ENCODE measurements around the gene ITIH2.
"Not testable (repeated sequence)": the region's sequence is repeated elsewhere in the genome, so short reads cannot be mapped to it uniquely, and the experiment has no call there.

Gene ITIH2, protein sequence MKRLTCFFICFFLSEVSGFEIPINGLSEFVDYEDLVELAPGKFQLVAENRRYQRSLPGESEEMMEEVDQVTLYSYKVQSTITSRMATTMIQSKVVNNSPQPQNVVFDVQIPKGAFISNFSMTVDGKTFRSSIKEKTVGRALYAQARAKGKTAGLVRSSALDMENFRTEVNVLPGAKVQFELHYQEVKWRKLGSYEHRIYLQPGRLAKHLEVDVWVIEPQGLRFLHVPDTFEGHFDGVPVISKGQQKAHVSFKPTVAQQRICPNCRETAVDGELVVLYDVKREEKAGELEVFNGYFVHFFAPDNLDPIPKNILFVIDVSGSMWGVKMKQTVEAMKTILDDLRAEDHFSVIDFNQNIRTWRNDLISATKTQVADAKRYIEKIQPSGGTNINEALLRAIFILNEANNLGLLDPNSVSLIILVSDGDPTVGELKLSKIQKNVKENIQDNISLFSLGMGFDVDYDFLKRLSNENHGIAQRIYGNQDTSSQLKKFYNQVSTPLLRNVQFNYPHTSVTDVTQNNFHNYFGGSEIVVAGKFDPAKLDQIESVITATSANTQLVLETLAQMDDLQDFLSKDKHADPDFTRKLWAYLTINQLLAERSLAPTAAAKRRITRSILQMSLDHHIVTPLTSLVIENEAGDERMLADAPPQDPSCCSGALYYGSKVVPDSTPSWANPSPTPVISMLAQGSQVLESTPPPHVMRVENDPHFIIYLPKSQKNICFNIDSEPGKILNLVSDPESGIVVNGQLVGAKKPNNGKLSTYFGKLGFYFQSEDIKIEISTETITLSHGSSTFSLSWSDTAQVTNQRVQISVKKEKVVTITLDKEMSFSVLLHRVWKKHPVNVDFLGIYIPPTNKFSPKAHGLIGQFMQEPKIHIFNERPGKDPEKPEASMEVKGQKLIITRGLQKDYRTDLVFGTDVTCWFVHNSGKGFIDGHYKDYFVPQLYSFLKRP

DNA sequence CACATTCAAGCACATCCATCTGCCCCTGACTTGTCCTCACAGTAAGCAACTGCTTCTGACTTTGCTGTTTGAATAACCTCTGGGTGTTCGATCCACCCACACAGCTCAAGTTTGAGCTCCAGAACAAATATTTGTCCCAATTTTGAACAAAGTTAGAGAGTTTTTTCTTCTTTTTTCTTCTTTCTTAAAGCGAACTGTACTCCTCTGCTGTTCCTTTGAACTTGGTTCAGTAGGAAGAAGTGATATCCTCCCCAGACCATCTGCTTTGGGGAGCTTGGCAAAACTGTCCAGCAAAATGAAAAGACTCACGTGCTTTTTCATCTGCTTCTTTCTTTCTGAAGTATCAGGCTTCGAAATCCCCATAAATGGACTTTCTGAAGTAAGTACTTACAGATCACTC lies at the start of gene ITIH2:
TSS of gene ITIH2 (plus strand) at position 177 of the 400 bp plus-strand sequence. CDS start at position 296, 119 bp downstream.
- DNase-seq = no peak

DNA sequence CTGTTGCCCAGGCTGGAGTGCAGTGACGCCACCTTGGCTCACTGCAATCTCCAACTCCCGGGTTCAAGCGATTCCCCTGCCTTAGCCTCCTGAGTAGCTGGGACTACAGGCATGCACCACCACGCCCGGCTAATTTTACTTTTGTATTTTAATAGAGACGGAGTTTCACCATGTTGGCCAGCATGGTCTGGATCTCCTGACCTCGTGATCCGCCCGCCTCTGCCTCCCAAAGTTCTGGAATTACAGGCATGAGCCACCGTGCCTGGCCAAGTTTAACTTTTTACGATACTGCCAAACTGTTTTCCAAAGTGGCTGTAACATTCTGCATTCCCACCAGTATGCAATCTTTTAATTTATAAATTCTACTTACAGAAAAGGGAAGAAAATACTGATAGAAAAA lies 46.0 kb upstream of the ITIH2 start:
- DNase-seq = not testable (repeated sequence)

DNA sequence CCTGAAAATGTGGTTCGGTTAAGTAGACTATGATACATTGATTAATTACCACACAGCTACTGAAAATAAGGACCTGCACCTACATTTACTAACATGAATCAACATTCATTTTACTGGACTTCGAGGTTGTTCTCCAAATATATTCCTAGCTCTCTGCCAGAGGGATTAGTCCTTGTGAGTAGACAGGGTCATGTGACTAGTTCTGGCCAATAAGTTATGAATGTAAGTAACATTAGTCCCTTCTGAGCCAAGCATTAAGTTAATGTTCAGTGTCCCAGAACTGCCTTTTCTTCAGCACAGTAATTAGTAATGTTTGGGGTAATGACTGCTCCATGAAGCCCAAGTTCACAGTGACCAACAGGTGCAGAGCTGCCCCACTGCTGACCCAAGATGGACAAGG lies 45.6 kb upstream of the ITIH2 start:
- DNase-seq = no peak

DNA sequence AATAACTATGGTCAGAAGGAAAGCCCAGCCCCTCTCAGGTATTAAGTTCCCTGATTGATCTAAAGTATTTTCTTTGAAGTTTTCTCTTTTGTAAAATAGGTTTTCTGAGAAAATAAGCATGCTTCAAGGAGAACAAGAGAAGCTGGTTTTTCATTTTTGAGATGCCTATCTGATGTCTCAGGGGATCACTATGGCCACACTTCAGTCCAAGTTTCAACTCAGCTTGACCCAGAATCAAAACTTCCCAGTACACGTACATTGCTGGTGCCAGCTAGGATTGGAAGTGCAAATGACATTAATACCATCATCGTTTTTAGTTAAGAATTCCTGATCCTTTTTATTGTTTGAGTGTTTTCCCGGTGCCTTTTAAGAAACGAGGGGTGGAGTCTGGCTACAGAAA lies 43.6 kb upstream of the ITIH2 start:
- DNase-seq = peak; percentile 10

DNA sequence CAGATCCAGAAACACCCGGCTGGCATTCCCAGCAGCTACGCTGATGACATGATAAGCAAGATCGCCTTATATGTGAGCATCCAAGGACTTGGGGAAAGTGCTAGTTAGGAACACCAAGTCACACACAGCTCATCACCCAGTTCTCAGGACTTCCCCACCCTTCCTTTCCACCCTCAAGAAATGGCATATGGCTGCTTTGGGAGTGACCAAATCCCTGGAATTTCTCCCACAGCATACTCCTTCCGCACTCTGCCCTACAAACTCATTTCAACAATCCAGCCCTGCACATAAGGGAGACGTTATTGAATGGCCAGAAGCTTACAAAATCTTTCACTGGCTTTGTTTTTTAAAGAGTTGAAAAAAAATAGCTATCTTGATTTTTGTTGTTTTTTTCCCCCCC lies 40.6 kb upstream of the ITIH2 start:
- DNase-seq = no peak

DNA sequence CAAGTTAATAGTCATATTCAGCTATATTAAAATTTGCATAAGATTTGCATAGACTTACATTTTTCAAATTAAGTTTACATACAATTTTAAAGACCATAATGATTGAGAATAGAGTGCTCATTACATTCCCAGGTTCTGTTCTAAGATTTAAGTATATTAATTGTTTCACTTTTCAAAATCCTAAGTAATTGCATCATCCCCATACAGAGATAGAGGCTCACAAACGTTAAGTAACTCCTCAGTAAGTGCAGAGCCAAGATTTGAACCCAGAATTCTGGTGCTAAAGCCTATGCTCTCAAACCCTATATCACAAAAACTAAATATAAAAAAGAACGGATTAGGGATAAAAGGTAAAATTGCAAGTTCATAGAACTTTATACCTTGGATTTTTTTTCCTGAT lies 38.4 kb upstream of the ITIH2 start:
- no peak for DNase-seq

DNA sequence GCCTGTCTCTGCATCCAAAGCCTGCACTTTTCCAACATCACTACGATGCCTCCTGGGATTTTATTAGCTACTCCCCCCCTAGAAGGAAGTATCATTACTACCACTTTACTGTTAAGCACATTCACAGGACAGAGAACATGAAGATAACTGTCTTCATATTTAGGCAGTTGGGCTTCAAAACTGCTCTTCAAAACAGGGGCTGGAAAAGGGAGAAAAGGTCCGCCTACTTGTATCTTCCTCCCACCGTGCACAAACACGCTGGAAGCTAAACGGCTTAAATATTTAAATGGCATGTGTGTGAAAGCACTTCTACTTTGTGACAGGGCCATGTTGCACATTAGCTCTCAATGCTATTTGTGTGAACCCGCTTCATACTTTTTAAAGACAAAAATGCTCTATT lies 37.3 kb upstream of the ITIH2 start:
- no peak for DNase-seq

DNA sequence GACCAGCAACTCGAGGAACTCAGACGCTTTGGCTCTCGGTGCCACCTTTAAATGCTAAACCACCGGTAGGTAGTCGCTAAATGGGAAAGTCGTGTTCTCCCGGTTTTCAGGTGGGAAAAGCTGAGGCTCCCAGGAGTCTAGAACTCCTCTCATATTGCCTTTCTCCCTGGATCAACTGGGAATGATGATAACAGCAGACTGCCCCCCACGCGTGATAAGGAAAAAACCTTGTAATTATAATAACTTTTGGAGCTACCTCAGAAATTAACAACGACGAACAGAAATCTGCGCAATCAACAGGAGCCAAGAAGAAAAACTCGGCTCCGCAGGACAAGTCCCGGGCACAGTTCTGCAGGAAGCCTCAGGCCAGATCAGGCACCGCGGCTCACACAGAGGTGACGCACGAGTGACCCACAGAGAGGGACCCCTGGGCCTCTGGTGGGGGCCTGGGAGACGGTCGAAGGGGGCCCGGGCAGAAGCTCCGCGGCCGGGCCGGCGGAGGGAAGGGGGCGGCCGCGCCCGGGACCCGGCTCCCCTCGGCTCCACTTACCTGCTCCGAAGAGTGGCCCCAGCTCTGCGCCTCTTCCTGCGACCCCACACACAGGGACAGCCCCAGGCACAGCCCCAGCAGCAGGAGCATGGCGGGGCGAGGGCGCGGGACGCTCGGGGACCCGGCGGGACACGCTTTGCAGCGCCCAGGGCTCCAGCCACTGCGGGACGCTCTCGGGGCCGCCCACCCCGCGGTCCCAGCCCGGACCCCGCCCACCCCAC lies 36.7 kb upstream of the ITIH2 start, which contains the start of gene ITIH5:
TSS of gene ITIH5 (minus strand) at position 714 of the 771 bp plus-strand sequence. CDS start at position 640, 74 bp downstream.
- DNase-seq = no peak

DNA sequence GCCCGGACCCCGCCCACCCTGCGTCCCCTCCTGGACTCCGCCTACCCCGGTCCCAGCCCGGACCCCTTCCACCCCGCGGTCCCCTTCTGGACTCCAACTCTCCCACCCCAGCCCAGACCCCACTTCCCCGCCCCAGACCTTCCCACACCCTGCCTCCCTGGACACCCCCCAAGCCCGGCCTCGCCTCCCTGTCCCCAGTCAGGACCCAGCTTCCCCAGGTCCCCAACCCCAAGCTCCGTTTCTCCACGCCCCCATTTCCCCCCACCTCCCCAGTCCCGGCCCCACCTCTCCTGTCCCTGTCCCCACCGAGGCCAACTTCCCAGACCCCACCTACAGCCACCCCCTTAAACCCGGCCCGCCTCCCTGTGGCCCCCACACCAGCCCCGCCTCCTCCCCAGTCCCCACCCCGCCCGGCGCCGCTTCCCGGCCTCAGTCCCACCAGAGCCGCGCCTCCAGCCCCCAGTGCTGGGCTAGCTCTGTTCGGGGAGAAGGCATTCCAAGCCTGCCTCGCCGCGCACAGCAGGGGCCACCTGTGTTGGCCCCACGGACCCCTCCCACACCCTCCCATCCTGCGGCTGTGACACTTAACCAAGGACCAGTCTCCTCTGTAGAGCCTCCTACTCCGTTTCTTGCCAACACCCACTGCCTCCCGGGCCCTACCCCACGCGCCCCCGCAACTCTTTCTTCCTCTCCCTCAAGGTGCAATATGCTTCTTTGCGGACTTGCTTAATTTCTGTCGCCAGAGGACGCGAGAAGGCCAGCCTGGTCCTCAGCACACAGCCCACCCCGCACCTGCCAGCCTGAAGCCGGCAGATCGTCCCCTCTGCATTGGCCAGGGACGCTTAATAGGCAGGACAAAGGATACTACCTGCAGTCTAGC lies 35.6 kb upstream of the ITIH2 start:
- DNase-seq = no peak

DNA sequence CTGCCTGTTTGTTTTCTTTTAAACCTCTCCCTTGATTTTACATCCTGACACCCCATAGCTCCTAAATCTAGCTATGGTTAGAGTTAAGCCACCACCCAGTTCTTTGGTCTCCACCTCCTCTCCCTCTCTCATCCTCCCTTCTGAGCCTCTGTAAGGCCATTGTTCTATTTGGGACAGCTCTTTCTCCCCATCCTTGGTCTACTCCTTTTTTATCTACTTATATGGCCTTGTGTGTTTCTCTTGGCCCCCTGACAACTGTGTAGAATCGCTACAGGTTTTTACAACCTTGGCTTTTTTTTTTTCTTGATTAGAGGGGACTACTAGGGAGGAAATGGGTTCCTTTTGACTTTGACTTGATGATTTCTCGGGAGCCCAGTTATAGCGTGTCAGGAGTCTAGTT lies 33.0 kb upstream of the ITIH2 start:
- no peak for DNase-seq

DNA sequence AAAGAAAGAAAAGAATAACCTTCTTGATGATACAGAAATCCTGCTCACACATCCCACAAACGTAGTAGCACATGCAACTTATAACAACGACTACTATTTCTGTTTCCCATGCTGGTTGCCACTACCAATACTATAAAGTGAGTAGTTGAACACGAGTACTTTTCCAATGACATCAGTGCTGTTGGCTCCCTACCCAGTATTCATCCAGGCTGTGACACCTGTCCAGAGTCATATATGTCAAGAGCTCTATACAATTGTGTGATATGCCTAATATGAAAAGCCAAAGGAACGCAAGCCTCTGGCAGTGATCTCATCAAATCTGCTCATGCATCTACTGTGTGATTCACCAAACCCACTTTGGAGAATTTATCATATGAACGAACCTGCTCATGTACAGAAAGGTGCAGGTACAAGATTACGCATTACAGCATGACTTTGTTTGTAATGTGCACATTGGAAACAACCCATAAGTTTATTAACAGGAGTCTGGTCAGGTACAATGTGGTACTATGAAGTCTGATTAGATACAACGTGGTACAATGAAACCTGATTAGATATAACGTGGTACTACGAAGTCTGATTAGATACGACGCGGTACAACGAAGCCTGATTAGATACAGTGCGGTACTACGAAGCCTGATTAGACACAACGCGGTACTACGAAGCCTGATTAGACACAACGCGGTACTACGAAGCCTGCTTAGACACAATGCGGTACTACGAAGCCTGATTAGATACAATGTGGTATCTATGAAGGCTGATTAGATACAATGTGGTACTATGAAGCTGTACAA lies 30.6 kb upstream of the ITIH2 start:
- DNase-seq = no peak

DNA sequence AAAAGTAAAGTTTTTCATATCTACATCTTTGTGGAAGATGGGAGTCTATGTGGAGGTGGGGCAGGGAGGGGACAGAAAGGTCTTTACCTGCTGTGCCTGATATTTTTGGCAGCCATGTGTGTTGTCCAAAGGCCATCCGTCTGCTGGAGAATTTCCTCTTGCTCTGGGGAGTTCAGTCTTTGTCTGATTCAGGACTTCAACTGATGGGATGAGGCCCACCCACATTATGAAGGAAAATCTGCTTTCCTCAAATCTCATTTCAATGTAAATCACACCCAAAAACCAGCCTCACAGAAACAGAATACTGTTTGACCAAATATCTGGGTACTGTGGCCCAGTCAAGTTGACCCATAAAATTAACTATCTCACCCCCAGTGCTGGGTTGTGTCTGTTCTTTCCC lies 23.9 kb upstream of the ITIH2 start:
- DNase-seq = no peak

DNA sequence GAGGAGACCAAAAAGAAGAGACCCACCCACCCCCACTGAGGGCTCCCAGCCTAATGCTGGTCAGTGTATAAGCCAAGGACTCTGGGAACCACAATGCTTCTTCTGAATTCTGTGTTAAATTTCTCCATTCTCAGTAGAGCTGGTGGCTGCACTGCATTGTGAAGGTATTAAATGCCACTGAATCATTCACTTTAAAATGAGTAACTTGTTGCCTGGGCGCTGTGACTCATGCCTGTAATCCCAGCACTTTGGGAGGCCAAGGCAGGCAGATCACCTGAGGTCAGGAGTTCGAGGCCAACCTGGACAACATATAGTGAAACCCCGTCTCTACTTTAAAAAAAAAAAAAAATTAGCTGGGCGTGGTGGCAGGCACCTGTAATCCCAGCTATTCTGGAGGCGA lies 23.0 kb upstream of the ITIH2 start:
- not testable (repeated sequence) for DNase-seq

DNA sequence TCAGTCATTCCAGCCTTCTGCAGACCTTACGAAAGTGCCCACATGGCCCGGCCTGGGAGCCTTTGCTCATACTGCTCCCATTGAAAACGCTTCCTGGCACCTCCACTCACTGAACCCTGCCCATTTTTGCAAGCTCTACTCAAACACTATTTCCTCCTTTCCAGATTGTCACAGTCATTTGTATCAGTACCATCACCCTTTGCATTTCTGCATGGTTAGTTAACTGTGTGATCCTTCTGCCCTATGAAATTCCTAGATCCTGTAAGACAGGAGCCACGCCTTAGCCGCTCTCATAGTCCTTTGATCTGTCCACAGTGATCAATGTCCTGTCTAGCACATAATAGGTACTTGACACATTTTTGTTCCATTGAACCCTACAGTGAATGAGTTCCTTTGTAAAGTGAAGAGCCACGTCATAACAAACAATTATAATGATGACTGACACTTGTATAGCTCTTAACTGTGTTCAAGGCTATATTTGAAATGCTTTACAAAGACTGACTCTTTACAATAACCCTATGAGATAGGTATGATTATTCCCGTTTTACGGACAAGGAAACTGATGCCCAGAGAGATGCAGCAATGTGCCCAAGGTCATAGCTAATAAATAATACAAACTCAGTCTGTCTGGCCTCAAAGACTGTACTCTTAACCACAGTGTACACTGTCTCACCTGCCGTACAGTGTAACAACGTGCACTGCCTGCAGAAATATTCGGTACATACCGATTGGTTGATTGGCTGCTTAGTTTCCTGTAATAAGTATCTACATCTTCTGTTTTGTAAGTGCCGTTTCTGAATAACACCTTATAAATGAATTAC lies 16.6 kb upstream of the ITIH2 start:
- DNase-seq = no peak

DNA sequence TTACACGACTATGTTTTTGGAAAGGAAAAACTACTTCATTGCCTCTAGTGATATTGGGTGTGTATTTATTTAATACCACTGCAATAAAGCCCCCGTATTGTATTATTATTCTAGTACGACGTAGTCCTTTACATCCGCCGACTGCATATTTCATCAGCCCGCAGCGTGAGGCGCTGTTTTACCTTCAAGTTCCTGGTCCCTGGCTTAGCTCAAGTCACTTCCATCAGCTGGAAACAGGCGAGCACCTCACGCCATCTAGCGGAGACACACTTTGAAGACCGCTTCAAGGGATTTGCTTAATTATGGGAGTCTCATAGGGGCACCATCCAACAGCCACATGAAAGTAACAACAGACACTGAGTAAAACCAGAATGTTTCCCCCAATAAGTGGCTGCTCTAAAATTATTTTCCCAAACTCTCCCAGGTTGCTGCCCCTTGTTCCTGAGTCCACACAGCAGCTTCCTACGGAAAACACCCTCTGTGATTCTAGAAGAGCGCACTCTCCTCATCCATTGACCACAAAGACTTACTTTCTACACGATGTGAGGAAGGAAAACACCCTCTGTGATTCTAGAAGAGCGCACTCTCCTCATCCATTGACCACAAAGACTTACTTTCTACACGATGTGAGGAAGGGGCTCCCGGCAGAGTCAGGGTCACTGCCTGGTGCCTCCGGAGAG lies 15.7 kb upstream of the ITIH2 start:
- DNase-seq = peak; percentile 85

DNA sequence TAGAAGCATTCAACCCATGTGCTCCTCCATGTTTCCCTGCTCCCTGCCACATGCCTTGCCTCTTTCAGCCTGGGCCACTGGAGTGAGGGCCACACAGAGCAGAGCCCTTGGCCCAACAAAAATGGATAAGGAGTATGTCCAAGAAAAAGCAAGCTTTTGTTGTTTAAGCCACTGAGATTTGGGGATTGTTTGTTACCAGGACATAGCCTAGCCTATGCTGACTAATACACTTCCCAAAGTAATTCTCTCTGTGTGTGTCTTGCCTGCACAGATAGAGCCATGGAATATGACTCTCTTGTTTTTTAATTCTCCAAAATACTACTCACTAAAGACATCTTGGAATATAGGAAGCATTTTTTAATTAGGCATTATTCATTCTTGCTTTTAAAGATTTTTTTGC lies 13.5 kb upstream of the ITIH2 start:
- DNase-seq = no peak

DNA sequence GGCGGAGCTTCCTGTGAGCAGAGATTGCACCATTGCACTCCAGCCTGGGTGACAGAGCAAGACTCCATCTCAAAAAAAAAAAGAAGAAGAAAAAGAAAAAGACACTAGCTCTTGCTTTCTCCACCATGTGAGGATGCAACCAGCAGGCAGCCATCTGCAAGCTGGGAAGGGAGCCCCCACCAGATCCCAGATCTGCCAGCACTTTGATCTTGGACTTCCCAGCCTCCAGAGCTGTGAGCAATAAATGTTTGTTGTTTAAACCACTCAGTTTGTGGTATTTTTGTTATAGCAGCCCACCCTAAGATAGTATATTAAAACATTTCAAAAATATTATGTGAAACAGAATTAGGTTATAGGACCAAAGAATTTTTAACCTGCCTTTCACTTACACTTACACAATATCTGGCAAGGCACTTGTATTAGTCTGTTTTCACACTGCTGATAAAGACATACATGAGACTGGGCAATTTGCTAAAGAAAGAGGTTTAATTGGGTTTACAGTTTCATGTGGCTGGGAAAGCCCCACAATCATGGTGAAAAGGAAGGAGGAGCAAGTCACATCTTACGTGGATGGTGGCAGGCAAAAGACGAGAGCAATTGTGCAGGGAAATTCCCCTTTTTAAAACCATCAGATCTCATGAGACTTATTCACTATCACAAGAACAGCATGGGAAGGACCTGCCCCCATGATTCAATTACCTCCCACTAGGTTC lies 12.1 kb upstream of the ITIH2 start:
- not testable (repeated sequence) for DNase-seq

DNA sequence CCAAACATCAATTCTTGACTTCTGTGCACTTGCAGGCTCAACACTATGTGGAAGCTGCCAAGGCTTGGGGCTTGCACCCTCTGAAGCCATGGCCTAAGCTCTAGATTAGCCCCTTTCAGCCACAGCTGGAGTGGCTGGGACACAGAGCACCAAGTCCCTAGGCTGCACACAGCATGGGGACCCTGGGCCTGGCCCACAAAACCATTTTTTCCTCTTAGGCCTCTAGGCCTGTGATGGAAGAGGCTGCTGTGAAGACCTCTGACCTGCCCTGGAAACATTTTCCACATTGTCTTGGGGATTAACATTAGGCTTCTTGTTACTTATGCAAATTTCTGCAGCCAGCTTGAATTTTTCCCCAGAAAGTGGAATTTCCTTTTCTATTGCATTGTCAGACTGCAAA lies 10.7 kb upstream of the ITIH2 start:
- DNase-seq = not testable (repeated sequence)

DNA sequence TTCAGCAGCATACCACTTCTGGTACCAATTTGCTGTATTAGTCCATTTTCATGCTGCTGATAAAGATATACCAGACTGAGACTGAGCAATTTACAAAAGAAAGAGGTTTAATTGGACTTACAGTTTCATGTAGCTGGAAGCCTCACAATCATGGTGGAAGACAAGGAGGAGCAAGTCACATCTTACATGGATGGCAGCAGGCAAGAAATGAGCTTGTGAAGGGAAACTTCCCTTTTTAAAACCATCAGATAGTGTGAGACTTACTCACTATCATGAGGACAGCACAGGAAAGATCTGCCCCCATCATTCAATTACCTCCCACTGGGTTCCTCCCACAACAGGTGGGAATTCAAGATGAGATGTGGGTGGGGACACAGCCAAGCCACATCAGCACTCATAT lies 9.9 kb upstream of the ITIH2 start:
- not testable (repeated sequence) for DNase-seq

Measured in fibroblast of upper back skin (primary cell).